ENCODE results near the gene GFAP.

The GFAP gene

GRCh38 chr17:44894642-44895041 is 20.7 kb downstream of the GFAP start:
- no peak for DNase-seq

GRCh38 chr17:44892250-44892649 is 23.1 kb downstream of the GFAP start:
- DNase-seq = no peak

- no peak for DNase-seq
Observed at GRCh38 chr17:44889003-44889402, 26.3 kb downstream of the GFAP start.

GRCh38 chr17:44887971-44888954 is 27.0 kb downstream of the GFAP start:
- no peak for DNase-seq

GRCh38 chr17:44887016-44887415 is 28.3 kb downstream of the GFAP start:
- DNase-seq = no peak

GRCh38 chr17:44884941-44885340 is 30.4 kb downstream of the GFAP start:
- no peak for DNase-seq

GRCh38 chr17:44881145-44881544 is 34.2 kb downstream of the GFAP start:
- no peak for DNase-seq

- DNase-seq = no peak
Observed at GRCh38 chr17:44880062-44880461, 35.2 kb downstream of the GFAP start.

GRCh38 chr17:44879376-44879775 is 35.9 kb downstream of the GFAP start:
- DNase-seq = no peak

- no peak for DNase-seq
Observed at GRCh38 chr17:44878627-44879221, 36.6 kb downstream of the GFAP start.

GRCh38 chr17:44877121-44877520 is 38.2 kb downstream of the GFAP start:
- DNase-seq = no peak

- DNase-seq = no peak
Observed at GRCh38 chr17:44875761-44876160, 39.5 kb downstream of the GFAP start.

- DNase-seq = no peak
Observed at GRCh38 chr17:44872131-44872768, 43.0 kb downstream of the GFAP start.

GRCh38 chr17:44871556-44871955 is 43.7 kb downstream of the GFAP start:
- no peak for DNase-seq

- DNase-seq = no peak
Observed at GRCh38 chr17:44867841-44868240, 47.5 kb downstream of the GFAP start.

- no peak for DNase-seq
Observed at GRCh38 chr17:44865931-44866330, 49.4 kb downstream of the GFAP start.

- DNase-seq = peak; percentile 49
Observed at GRCh38 chr17:44865231-44865660, 50.1 kb downstream of the GFAP start.

GRCh38 chr17:44864831-44865230 is 50.5 kb downstream of the GFAP start:
- DNase-seq = no peak

- no peak for DNase-seq
Observed at GRCh38 chr17:44863061-44863918, 52.0 kb downstream of the GFAP start.

GRCh38 chr17:44862278-44862914 is 52.9 kb downstream of the GFAP start:
- no peak for DNase-seq

GRCh38 chr17:44859701-44860100 is 55.6 kb downstream of the GFAP start:
- DNase-seq = no peak

GRCh38 chr17:44854192-44854591 is 61.1 kb downstream of the GFAP start:
- DNase-seq = no peak
